ENCODE results near the gene ALDOB. TPM values are rescaled to one million over a fixed set of nuclear protein-coding genes. Genes with fewer than 3 reads are reported as not detected.

Gene ALDOB
- total and polyA plus RNA-seq, 2 of the 13 experiments (the other 11 are each of a cell fraction or from before 2014, with no cell fraction given): 0.29 to 0.97 TPM

DNA sequence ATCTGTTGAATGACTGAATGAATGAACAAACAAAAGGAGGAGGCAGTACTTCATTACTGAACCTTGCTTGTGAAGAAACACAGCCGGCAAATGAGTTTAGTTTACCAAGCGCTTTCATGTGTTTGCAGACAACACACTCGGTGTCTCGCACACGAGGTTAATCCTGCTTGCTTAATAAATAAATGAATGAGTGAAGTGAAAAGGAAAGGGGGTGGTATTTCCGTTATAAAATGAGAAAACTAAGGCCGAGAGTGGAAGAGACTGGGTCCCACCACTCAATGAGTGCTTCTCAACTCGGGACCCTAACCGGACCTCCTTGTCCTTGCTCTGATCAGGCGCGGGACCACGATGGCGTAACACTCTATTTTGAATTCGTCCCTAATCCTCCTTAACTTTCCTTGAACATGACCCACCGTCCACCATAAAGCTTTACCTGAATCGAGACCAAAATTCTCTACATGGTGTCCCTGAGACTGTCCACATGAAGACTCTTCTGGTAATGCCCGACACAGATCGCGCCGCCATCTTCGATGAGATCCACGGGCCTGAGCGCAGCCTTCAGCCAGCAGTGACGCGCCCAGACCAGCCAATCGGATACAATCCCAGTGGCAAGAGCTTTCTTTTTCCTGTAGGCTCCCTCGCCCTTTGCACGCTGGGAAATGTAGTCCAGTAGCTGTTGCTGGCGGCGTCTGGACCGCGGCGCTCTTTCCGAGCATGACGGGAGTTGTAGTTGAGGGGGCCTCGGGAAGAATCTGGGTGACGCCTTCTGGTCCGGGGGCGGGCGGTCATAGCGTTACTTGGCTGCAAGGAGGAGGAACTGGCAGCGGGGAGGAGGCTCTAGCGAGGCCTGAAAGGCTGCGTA is 37.3 kb downstream of the ALDOB start, which contains the start of the genes MRPL50 and ZNF189 (continued):
- TF ChIP-seq, protein P1, sequence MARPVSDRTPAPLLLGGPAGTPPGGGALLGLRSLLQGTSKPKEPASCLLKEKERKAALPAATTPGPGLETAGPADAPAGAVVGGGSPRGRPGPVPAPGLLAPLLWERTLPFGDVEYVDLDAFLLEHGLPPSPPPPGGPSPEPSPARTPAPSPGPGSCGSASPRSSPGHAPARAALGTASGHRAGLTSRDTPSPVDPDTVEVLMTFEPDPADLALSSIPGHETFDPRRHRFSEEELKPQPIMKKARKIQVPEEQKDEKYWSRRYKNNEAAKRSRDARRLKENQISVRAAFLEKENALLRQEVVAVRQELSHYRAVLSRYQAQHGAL (CRISPR knock-in tag; IDR thresholded peaks at IDR 0.05; ENCODE audit: not compliant biosample characterization): no peak
- TF ChIP-seq ZNF235 (CRISPR knock-in tag; IDR thresholded peaks at IDR 0.05; ENCODE audit: borderline replicate concordance) (no peak), KAT8 (CRISPR knock-in tag; IDR thresholded peaks at IDR 0.05) (peak; percentile 90), HOXA7 (CRISPR knock-in tag; IDR thresholded peaks at IDR 0.05) (no peak), ELF3 (CRISPR knock-in tag; IDR thresholded peaks at IDR 0.05) (peak; percentile 92), GLI4 (CRISPR knock-in tag; IDR thresholded peaks at IDR 0.05; ENCODE audit: borderline replicate concordance) (no peak; the same call in 1 of the 2 replicates), RFX3 (CRISPR knock-in tag; IDR thresholded peaks at IDR 0.05) (no peak; the same call in none of the 2 replicates), ZNF782 (CRISPR knock-in tag; IDR thresholded peaks at IDR 0.05; ENCODE audit: borderline replicate concordance) (no peak; the same call in 1 of the 2 replicates), MYNN (CRISPR knock-in tag; IDR thresholded peaks at IDR 0.05; ENCODE audit: low read depth) (peak; percentile 47; the same call in 1 of the 2 replicates), ATRX (CRISPR knock-in tag; IDR thresholded peaks at IDR 0.05; ENCODE audit: borderline replicate concordance) (no peak), ZNF354B (CRISPR knock-in tag; IDR thresholded peaks at IDR 0.05) (peak; percentile 82; the same call in 1 of the 2 replicates), ZNF772 (CRISPR knock-in tag; IDR thresholded peaks at IDR 0.05) (no peak; the same call in none of the 2 replicates), ZKSCAN8 (CRISPR knock-in tag; IDR thresholded peaks at IDR 0.05; ENCODE audit: borderline replicate concordance) (no peak)
- TF ChIP-seq, protein P2, sequence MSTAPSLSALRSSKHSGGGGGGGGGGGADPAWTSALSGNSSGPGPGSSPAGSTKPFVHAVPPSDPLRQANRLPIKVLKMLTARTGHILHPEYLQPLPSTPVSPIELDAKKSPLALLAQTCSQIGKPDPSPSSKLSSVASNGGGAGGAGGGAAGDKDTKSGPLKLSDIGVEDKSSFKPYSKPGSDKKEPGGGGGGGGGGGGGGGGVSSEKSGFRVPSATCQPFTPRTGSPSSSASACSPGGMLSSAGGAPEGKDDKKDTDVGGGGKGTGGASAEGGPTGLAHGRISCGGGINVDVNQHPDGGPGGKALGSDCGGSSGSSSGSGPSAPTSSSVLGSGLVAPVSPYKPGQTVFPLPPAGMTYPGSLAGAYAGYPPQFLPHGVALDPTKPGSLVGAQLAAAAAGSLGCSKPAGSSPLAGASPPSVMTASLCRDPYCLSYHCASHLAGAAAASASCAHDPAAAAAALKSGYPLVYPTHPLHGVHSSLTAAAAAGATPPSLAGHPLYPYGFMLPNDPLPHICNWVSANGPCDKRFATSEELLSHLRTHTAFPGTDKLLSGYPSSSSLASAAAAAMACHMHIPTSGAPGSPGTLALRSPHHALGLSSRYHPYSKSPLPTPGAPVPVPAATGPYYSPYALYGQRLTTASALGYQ (CRISPR knock-in tag; IDR thresholded peaks at IDR 0.05): 0 out of 2 replicates have a peak, but pooled peaks have one; percentile 20
- TF ChIP-seq, protein P3, sequence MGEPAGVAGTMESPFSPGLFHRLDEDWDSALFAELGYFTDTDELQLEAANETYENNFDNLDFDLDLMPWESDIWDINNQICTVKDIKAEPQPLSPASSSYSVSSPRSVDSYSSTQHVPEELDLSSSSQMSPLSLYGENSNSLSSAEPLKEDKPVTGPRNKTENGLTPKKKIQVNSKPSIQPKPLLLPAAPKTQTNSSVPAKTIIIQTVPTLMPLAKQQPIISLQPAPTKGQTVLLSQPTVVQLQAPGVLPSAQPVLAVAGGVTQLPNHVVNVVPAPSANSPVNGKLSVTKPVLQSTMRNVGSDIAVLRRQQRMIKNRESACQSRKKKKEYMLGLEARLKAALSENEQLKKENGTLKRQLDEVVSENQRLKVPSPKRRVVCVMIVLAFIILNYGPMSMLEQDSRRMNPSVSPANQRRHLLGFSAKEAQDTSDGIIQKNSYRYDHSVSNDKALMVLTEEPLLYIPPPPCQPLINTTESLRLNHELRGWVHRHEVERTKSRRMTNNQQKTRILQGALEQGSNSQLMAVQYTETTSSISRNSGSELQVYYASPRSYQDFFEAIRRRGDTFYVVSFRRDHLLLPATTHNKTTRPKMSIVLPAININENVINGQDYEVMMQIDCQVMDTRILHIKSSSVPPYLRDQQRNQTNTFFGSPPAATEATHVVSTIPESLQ (CRISPR knock-in tag; conservative IDR thresholded peaks at IDR 0.05): no peak
- TF ChIP-seq, protein P4, sequence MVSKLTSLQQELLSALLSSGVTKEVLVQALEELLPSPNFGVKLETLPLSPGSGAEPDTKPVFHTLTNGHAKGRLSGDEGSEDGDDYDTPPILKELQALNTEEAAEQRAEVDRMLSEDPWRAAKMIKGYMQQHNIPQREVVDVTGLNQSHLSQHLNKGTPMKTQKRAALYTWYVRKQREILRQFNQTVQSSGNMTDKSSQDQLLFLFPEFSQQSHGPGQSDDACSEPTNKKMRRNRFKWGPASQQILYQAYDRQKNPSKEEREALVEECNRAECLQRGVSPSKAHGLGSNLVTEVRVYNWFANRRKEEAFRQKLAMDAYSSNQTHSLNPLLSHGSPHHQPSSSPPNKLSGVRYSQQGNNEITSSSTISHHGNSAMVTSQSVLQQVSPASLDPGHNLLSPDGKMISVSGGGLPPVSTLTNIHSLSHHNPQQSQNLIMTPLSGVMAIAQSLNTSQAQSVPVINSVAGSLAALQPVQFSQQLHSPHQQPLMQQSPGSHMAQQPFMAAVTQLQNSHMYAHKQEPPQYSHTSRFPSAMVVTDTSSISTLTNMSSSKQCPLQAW (CRISPR knock-in tag; IDR thresholded peaks at IDR 0.05): peak; percentile 96
- TF ChIP-seq, protein P5, sequence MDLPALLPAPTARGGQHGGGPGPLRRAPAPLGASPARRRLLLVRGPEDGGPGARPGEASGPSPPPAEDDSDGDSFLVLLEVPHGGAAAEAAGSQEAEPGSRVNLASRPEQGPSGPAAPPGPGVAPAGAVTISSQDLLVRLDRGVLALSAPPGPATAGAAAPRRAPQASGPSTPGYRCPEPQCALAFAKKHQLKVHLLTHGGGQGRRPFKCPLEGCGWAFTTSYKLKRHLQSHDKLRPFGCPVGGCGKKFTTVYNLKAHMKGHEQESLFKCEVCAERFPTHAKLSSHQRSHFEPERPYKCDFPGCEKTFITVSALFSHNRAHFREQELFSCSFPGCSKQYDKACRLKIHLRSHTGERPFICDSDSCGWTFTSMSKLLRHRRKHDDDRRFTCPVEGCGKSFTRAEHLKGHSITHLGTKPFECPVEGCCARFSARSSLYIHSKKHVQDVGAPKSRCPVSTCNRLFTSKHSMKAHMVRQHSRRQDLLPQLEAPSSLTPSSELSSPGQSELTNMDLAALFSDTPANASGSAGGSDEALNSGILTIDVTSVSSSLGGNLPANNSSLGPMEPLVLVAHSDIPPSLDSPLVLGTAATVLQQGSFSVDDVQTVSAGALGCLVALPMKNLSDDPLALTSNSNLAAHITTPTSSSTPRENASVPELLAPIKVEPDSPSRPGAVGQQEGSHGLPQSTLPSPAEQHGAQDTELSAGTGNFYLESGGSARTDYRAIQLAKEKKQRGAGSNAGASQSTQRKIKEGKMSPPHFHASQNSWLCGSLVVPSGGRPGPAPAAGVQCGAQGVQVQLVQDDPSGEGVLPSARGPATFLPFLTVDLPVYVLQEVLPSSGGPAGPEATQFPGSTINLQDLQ (CRISPR knock-in tag; IDR thresholded peaks at IDR 0.05): no peak
- TF ChIP-seq, protein P6, sequence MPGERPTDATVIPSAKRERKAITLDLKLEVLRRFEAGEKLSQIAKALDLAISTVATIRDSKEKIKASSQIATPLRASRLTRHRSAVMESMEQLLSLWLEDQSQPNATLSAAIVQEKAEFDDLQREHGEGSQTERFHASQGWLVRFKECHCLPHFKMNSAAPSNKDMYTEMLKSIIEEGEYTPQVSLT (CRISPR knock-in tag; IDR thresholded peaks at IDR 0.05; ENCODE audit: borderline replicate concordance, low read depth): 0 out of 2 replicates have a peak, but pooled peaks have one; percentile 53
